GM18498 (cell line): ENCODE results near the gene ENAM.
"Not testable (repeated sequence)": the region's sequence is repeated elsewhere in the genome, so short reads cannot be mapped to it uniquely, and the experiment has no call there.

Experiments
- ATAC-seq: cut with Tn5 transposase; IDR thresholded peaks from one replicate; pipeline ENCODE4 v1.9.1; 2021; ENCODE audit warnings: mild to moderate bottlenecking, moderate library complexity; ENCODE audit not compliant: unreplicated experiment

Gene ENAM

GRCh38 chr4:70627620-70628019 lies 924 bp upstream of the ENAM start:
- ATAC-seq: no peak

GRCh38 chr4:70629469-70630090 lies 1.0 kb downstream of the ENAM start:
- no peak for ATAC-seq

GRCh38 chr4:70630162-70630561 lies 1.6 kb downstream of the ENAM start:
- ATAC-seq: no peak

- no peak for ATAC-seq
Measured at GRCh38 chr4:70632028-70632427, 3.5 kb downstream of the ENAM start.

GRCh38 chr4:70634482-70634881 lies 5.9 kb downstream of the ENAM start:
- no peak for ATAC-seq

- peak; percentile 75 for ATAC-seq
Measured at GRCh38 chr4:70637239-70637913, 8.8 kb downstream of the ENAM start.

- ATAC-seq: no peak
Measured at GRCh38 chr4:70640192-70640591, 11.6 kb downstream of the ENAM start.

GRCh38 chr4:70650741-70651140 lies 22.2 kb downstream of the ENAM start:
- ATAC-seq: not testable (repeated sequence)

GRCh38 chr4:70651864-70652506 lies 23.4 kb downstream of the ENAM start:
- no peak for ATAC-seq

- no peak for ATAC-seq
Measured at GRCh38 chr4:70654605-70655011, 26.1 kb downstream of the ENAM start.

- ATAC-seq: no peak
Measured at GRCh38 chr4:70657326-70657725, 28.8 kb downstream of the ENAM start.

- ATAC-seq: no peak
Measured at GRCh38 chr4:70658418-70658817, 29.9 kb downstream of the ENAM start.

GRCh38 chr4:70660106-70660505 lies 31.6 kb downstream of the ENAM start:
- no peak for ATAC-seq

- peak; percentile 62 for ATAC-seq
Measured at GRCh38 chr4:70661309-70661922, 32.9 kb downstream of the ENAM start.

GRCh38 chr4:70666369-70666768 lies 37.8 kb downstream of the ENAM start, which contains the start of gene JCHAIN:
Gene JCHAIN (minus strand): TSS chr4:70666508. CDS start chr4:70666490, 18 bp downstream.
- ATAC-seq: peak; percentile 62

- ATAC-seq: peak; percentile 39
Measured at GRCh38 chr4:70667740-70668535, 39.4 kb downstream of the ENAM start.

- ATAC-seq: no peak
Measured at GRCh38 chr4:70670332-70671014, 41.9 kb downstream of the ENAM start.

- no peak for ATAC-seq
Measured at GRCh38 chr4:70671091-70671490, 42.5 kb downstream of the ENAM start.

GRCh38 chr4:70674191-70674590 lies 45.6 kb downstream of the ENAM start:
- ATAC-seq: no peak

- ATAC-seq: no peak
Measured at GRCh38 chr4:70674731-70675130, 46.2 kb downstream of the ENAM start.
